Measurements from ENCODE around the gene EEIG2.

GRCh38 chr1:108590957-108591356 is 31.1 kb downstream of the EEIG2 start:
- TF ChIP-seq CTCF (IDR thresholded peaks at IDR 0.05) (no peak), POLR2A (IDR thresholded peaks at IDR 0.05) (no peak)

Data from prostate gland (tissue), 2 donors.